ENCODE results near the gene CDCP1.
"Not testable (repeated sequence)": the region's sequence is repeated elsewhere in the genome, so short reads cannot be mapped to it uniquely, and the experiment has no call there.

CDCP1 gene

GRCh38 chr3:45170096-45170495 lies 23.9 kb upstream of the CDCP1 start:
- no peak for FAIRE-seq

GRCh38 chr3:45169125-45169904 lies 23.1 kb upstream of the CDCP1 start:
- no peak for FAIRE-seq

- FAIRE-seq = no peak
These were observed 22.3 kb upstream of the CDCP1 start for GRCh38 chr3:45168451-45168850.

DNA sequence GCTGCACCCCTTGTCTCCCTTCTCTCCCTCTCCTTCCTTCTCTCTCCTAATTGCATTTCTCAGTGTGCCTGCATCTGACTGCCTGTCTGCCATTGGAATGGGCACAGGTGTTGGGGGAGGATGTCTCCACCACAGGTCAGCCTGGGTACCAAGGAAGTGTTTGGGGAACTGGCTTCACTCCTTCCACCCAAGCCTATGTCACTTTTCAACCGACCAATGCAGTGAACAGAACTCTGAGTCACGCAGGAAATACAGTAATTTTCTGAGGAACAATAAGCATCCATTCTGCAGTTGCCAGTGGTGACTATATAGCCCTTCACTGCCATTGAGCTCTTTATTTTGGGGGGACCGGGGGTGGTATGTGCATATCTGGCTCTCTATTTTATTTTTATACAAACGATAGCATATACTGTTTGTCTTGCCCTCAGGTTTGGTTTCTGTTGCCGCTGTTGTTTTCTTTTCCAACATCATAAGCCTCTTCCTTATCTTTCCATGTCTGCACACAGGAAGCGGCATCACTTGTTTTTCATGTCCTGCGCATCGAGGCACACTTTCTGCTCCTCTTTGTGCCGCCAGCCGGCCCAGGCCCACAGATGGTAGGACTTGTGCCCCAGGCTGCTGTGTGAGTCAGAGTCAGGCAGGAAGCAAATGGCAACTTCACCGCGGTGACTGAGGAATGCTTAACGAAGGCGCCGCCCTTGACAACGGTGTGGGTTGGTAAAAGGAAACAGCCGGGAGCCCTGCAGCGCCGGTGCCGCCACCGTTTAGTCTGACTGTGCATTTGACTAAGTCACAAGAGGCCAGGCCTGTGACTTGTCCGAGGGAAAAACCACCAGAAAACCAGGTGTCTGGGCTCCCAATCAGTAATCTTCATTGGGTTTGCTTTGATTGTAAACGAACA lies 21.1 kb upstream of the CDCP1 start:
- no peak for FAIRE-seq

DNA sequence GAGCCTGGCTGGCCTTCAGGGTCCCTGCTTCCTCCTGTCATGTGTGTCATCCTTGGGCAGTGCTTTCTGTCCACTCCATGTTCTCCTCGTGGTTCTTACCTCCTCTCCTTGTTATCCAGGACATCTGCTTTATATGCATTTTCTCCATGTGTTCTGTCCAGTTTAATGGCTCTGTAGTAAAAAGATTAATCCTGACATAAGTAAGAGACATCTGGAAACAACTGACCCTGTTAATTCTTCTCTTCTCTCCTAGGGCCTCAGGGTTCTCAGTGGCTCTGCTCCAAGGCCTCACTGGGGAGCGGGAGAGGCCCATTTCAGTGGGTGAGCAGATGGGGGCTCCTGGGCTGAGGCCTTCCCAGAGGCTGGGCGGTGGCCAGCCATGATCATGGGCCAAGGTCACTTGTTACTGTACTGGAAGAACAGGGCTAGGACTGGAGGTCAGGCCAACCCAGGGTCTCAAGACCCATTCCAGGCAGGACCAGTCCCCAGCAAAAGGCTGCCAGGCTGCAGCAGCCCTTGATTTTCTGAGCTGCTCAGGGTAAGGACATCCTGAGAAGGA lies 20.2 kb upstream of the CDCP1 start:
- no peak for FAIRE-seq

DNA sequence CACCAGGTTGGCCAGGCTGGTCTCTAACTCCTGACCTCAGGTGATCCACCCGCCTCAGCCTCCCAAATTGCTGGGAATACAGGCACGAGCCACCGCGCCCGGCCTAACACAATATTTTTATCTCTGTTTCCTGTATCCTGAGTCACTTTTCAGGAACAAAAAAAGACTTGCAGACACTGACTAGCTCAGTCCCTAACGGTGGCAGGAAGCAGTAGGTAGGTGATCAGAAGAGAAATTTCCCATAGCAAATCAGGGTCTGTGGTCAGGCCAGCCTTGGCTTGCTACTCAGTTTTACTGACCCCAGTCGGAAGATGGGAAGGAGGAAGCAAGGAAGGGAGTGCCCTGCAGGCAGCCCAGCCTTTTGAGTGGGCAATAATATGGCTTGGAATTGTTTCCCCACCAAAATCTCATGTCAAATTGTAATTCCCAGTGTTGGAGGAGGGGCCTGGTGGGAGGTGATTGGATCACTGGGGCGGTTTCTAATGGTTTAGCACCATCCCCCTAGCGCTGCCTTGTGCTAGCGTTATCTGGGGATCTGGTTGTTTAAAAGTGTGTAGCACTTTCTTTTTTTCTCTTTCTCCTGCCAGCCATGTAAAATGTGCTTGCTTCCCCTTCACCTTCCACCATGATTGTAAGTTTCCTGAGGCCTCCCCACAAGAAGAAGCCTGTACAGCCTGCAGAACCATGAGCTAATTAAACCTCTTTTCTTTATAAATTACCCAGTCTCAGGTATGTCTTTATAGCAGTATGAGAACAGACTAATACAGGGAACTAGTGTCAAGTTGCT lies 19.5 kb upstream of the CDCP1 start:
- FAIRE-seq = no peak

DNA sequence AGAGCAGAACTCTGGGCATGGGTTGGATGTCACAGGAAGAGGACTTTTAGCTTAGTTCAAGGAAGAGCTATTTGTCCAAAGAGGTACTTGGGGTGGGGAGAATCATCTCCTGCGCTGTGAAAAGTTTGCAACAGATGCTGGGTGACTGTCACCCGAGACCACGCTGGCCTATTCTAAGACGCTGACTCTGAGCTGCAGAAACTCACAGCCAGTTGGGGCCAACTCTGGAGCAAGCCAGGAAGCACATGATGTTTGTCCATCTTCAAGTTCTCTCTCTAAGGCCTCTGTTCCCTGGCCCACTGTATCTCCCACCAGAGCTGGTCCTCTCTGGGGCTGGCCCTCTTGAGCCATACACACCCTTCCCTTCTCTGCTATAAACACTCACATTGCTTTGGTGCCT lies 17.9 kb upstream of the CDCP1 start:
- FAIRE-seq = no peak

DNA sequence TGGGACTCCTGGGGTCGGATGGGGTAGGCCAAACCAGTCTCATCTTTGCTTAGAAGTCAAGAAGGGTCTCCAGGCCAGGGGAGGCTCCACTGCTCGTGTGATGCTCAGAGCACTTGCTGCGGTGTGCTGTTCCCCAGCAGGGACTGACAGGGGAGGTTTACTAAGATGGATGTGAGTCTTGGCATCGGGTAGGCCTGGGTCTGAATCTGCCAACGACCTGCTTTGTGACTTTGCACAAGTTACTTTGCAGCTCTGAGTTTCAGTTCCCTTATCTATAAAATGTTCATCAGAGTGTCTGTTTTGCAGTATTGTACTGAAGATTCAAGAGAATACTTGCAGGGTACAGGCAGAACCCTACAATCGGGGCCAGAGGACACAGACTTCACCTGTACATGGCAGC lies 17.3 kb upstream of the CDCP1 start:
- no peak for FAIRE-seq

- no peak for FAIRE-seq
These were observed 8.5 kb upstream of the CDCP1 start for GRCh38 chr3:45154641-45155147.

GRCh38 chr3:45153658-45154437 lies 7.7 kb upstream of the CDCP1 start:
- FAIRE-seq = no peak

DNA sequence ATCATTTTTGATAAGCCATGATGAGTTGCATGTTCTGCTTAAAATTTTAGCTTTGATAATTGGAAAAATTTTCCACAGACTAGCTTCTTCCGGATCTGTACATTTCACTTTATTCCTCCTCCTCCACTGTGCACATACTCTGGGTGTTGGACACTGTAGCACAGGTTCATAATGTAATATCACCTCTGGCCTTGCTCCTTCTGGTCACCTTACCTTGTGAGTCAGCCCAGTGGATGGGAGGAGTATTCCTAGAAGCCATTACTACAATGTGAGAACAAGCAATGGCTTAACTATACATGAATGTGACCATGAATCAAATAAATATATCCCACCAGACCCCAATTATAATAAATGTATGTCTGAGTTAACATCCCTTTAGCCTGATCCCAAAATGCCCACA lies 6.1 kb upstream of the CDCP1 start:
- no peak for FAIRE-seq

DNA sequence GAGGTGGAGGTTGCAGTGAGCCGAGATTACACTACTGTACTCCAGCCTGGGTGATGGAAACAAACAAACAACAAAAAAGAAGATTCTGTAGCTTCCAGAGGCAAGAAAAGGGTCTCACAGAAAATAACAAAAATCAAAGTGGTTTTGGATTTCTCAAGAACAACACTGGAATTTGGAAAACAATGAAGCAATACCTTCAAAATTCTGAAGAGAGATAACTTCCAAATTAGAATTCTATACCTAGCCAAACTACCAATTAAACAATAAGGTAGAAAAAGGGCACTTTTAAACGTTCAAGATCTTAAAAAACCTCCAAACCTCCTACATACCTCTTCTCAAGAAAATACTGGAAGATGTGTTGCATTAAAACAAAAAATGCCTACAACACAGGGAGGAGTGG lies 4.9 kb upstream of the CDCP1 start:
- FAIRE-seq = no peak

DNA sequence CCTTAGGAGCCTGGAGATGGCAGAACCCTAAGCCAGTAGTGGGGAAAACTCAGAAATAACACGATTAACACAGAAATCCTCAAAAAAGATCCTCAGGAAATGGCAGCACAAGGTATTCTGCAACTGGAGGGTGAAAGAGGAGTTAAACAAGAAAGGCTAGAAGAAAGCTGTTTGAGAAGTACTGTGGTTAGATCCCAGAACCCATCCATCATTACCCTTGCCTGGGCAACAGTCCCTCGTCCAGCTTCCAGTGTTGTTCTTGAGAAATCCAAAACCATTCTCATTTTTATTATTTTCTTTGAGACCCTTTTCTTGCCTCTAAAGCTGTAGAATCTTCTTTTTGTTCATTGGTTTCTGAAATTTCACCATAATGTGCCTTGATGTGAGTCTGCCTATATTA lies 2.7 kb upstream of the CDCP1 start:
- no peak for FAIRE-seq

DNA sequence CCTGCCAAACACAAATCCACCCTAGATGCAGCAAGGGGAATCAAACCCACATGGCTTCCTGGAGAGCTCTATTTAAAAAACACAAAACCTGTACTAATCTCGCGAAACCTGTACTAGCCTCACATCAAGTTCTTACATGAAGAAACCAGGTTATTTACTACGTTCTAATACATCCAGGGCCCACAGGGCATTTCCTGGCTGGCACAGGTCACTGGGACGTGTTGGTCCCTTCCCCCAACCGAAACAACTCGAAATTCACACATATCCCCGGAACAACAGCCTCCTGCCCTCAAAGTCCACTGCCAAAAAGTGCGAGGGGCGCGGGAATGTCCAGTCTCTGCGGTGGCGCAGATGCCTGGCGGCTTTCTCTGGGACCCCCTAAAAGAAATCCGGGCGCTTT lies 955 bp downstream of the CDCP1 start:
- no peak for FAIRE-seq

- FAIRE-seq = no peak
These were observed 2.2 kb downstream of the CDCP1 start for GRCh38 chr3:45143673-45144671.

GRCh38 chr3:45140770-45141155 lies 5.4 kb downstream of the CDCP1 start:
- FAIRE-seq = not testable (repeated sequence)

DNA sequence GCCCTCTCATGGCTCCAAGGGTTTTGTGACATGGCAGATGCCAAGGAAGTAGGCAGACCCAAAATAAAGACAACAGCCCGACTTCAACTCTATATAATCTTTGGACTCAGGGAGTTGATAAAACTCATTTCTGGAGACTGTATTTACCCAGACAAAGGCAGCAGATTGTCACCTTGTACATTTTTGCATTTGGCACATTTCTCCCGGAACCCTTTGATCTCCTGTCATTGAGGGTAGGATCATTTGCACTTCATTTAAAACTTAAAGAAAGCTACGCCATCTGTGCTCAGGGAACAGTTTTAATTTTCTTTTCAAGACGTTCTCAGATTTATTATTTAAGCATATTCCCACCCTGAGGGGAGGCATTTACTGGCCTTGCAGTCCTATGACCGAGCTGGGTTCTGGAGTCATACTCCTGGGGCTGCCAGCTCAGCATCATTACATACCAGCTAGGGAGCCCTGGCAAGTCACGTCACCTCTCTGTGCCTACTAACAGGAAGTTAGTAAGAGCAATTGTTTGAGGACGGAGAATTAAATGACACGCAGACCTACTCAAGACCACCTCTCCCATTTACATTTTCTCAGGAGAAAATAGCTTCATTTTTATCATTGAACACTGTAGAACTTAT lies 5.9 kb downstream of the CDCP1 start:
- no peak for FAIRE-seq

- no peak for FAIRE-seq
These were observed 6.6 kb downstream of the CDCP1 start for GRCh38 chr3:45139372-45140140.

GRCh38 chr3:45137656-45138181 lies 8.5 kb downstream of the CDCP1 start:
- no peak for FAIRE-seq
